Effector memory CD8-positive, alpha-beta T cell (primary cell): ENCODE measurements around the gene PCNX2.
"Not testable (repeated sequence)": the region's sequence is repeated elsewhere in the genome, so short reads cannot be mapped to it uniquely, and the experiment has no call there.

Experiments used
- ATAC-seq: fragments of 150-1000 bp; cut with Tn5 transposase; replicated peaks from 2 replicates; pipeline ENCODE4 v1.10.0; 2021; ENCODE audit warnings: mild to moderate bottlenecking, moderate library complexity
- DNase-seq, 3 experiments: peaks; one replicate each; pipeline ENCODE4 v3.0.0; 2021
- H3K27ac Mint-ChIP-seq, 2 donors: one replicate each; pipeline ENCODE4 v1.8.0; 2022; ENCODE audit warnings: mild to moderate bottlenecking in 2 of 2, mixed read lengths in 2 of 2, moderate library complexity in 2 of 2
- H3K27me3 Mint-ChIP-seq, 2 donors: one replicate each; pipeline ENCODE4 v1.8.0; 2022; ENCODE audit warnings: mixed read lengths in 2 of 2
- H3K36me3 Mint-ChIP-seq: one replicate; pipeline ENCODE4 v1.8.0; 2022; ENCODE audit warnings: mild to moderate bottlenecking, moderate library complexity, mixed read lengths; ENCODE audit not compliant: insufficient read depth
- H3K4me1 Mint-ChIP-seq, 2 donors: one replicate each; pipeline ENCODE4 v1.8.0; 2022; ENCODE audit warnings: low read depth in 2 of 2, mixed read lengths in 2 of 2
- H3K4me3 Mint-ChIP-seq, 2 donors: one replicate each; pipeline ENCODE4 v1.8.0; 2022; ENCODE audit warnings: mild to moderate bottlenecking in 2 of 2, mixed read lengths in 2 of 2, moderate library complexity in 2 of 2
- H3K9me3 Mint-ChIP-seq, 2 donors: one replicate each; pipeline ENCODE4 v1.8.0; 2022; ENCODE audit warnings: mixed read lengths in 2 of 2

Gene PCNX2

DNA sequence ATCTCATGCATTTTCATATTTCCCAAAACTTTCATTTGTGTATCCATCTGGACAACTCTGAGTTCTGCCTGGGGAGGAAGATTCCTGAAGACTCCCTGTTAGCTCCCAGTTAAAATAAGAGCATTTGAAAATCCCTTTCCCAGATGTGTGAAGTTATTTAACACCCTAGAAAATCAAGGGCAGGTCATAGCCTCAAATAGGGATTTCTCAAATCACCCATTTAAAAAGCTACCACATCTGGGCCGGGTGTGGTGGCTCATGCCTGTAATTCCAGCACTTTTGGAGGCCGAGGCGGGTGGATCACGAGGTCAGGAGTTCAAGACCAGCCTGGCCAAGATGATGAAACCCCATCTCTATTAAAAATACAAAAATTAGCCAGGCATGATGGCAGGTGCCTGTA is 214.7 kb downstream of the PCNX2 start:
- not testable (repeated sequence) for H3K27me3 Mint-ChIP-seq, H3K4me1 Mint-ChIP-seq, H3K4me3 Mint-ChIP-seq, H3K27ac Mint-ChIP-seq, H3K9me3 Mint-ChIP-seq, H3K36me3 Mint-ChIP-seq, ATAC-seq, DNase-seq

DNA sequence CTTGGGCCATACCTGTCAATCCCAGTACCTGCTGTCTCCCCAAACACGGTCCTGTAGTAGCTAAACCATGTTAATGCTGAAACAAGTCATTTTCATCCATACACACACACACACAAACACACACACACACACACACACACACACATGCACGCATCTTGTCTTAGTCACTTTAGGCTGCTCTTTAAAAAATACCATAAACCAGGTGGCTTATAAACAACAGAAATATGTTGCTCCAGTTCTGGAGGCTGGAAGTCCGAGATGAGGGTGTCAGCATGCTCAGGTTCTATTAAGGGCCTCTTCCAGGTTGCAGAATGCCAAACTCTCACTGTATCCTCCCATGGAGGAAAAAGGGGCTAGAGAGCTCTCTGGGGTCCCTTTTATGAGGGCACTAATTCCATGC is 215.2 kb downstream of the PCNX2 start:
- H3K9me3 Mint-ChIP-seq, result no peaks in the 10 kb centered on the region
- no peak overlapping the region for H3K27ac Mint-ChIP-seq
- peaks cover 4% of the 10 kb centered on the region for H3K36me3 Mint-ChIP-seq
- DNase-seq (no peak), ATAC-seq (no peak)
- no peak overlapping the region for H3K4me3 Mint-ChIP-seq
- H3K27me3 Mint-ChIP-seq, result no peaks in the 10 kb centered on the region
- no peaks in the 10 kb centered on the region for H3K4me1 Mint-ChIP-seq

DNA sequence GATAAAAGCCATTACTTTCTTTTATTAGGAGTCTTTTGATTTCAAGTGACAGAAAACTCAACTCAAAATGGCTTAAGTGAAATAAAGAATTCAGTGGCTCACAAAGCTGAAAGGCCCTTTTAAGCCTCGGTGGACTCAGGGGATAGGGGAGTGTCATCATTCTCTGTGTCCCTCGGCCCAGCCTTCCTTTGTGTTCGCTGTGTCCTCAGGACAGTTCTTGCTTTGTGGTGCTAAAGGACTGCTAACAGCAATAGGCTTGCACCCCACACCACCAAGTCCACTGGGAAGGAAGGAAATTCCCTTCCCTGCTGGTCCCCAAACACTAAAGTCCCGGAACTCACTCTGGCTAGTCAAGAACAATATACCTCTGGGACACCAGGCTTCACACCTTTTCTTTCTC is 216.0 kb downstream of the PCNX2 start:
- H3K27ac Mint-ChIP-seq, result no peak overlapping the region
- ATAC-seq (no peak), DNase-seq (no peak)
- H3K9me3 Mint-ChIP-seq, result no peaks in the 10 kb centered on the region
- H3K4me1 Mint-ChIP-seq, result no peaks in the 10 kb centered on the region
- H3K27me3 Mint-ChIP-seq, result no peaks in the 10 kb centered on the region
- H3K4me3 Mint-ChIP-seq, result no peak overlapping the region
- peaks cover 4% of the 10 kb centered on the region for H3K36me3 Mint-ChIP-seq

DNA sequence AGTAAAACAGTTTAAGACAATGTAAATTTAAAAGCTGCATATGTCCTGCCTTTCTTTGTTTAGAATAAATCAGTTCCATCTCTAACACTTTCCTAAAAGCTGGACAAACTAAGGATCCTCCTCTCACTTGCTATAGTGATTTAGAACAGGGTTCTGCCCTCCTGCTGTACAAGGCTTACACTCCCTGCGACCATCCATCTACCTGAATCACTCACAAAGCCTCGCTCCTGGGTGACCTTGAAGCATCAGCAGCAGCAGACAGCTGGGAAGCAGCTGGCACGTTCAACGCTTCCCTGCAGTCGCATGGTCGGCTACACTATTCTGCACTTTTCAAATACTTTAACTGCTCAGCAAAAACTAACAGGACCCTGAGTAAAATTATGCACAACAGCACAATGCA is 217.1 kb downstream of the PCNX2 start:
- ATAC-seq, result no peak
- H3K27me3 Mint-ChIP-seq, result no peaks in the 10 kb centered on the region
- DNase-seq, result no peak
- no peaks in the 10 kb centered on the region for H3K9me3 Mint-ChIP-seq
- H3K36me3 Mint-ChIP-seq, result peaks cover 4% of the 10 kb centered on the region
- no peaks in the 10 kb centered on the region for H3K4me1 Mint-ChIP-seq
- H3K27ac Mint-ChIP-seq, result no peak overlapping the region
- H3K4me3 Mint-ChIP-seq, result no peak overlapping the region

DNA sequence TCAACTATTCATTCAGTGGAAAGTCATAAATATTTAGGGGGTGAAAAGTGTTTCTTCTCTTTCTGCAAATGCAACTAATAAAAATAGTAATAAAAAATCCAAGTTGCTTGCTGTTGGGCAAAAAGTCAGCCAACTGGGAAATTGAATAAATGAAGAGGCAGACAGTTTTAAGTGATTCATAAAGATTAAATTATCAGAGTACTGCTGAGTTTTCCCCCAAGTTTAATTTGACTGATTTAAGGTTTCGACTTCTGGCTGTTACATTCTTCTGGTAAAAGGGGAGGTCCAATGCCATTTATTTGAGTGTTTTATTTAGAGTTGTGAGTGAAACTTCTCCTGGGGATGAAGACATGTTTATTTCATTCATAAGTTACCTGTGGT is 219.6 kb downstream of the PCNX2 start:
- Mint-ChIP-seq H3K27me3 (no peaks in the 10 kb centered on the region), H3K4me3 (no peak overlapping the region), H3K27ac (no peak overlapping the region), H3K4me1 (no peaks in the 10 kb centered on the region), H3K9me3 (no peaks in the 10 kb centered on the region), H3K36me3 (peaks cover 4% of the 10 kb centered on the region)
- ATAC-seq (no peak), DNase-seq (no peak)

DNA sequence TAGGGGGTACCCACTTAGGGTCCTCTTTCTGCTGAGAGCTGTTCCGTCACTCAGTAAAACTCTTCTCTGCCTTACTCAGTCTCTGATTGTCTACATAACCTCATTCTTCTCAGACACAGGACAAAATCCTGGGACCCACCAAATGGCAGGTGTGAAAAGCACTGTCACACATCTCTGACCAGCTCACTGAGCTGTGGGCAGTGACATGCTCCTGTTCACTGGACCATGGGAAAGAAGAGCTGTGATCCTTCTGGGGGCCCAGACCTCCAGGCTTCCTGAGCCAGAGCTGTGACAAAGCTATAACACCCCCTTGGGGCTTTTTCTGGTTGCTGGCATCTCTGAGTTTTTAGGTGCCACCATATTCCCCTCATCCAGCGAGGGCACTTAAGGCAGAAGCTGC is 229.4 kb downstream of the PCNX2 start:
- ATAC-seq, result no peak
- Mint-ChIP-seq H3K27me3 (no peaks in the 10 kb centered on the region), H3K4me1 (peaks cover 0 to 4% of the 10 kb centered on the region in 2 donors), H3K36me3 (peaks cover 5% of the 10 kb centered on the region), H3K9me3 (no peaks in the 10 kb centered on the region), H3K4me3 (no peak overlapping the region), H3K27ac (no peak overlapping the region)
- no peak for DNase-seq

DNA sequence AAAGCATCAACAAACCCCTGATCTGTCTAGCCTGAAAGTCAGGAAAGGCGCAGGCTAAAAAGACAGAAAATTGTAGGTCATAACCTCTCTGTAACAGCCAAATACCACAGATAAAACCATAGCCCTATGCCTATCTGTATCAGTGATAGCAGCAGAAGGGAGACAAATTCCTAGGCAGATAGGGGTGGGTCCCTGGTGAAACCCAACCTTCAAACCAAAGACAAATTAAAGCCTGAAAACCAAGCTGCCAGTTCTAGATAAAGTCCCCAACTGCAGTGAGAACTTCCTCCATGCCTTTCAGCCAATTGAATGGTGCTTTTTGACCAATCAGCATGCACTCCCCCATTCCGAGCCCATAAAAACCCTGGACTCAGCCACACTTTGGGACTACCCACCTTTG is 229.8 kb downstream of the PCNX2 start:
- DNase-seq (no peak), ATAC-seq (no peak)
- Mint-ChIP-seq H3K27ac (no peak overlapping the region), H3K4me1 (peaks cover 0 to 4% of the 10 kb centered on the region in 2 donors), H3K9me3 (no peaks in the 10 kb centered on the region), H3K4me3 (no peak overlapping the region), H3K27me3 (no peaks in the 10 kb centered on the region), H3K36me3 (peaks cover 5% of the 10 kb centered on the region)

DNA sequence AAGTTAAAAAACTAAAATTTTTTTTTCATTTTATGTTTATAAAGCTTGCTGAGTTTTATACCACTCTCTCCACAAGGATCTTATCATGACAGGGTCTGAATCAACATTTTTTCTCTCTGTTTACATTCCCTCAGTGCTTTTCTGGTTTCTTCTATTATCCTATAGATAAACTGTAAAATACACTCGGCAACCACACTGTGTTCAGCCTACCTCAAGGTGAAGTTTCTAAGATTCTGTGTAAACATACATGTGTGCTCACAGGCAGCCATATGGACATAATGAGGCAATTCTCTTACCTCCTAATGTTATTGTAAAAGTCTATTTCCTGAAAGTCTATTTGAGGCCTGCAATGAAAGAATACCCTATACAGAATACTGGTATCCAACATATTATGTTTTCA is 230.5 kb downstream of the PCNX2 start:
- peaks cover 5% of the 10 kb centered on the region for H3K36me3 Mint-ChIP-seq
- DNase-seq (no peak), ATAC-seq (no peak)
- no peaks in the 10 kb centered on the region for H3K9me3 Mint-ChIP-seq
- no peak overlapping the region for H3K4me3 Mint-ChIP-seq
- no peaks in the 10 kb centered on the region for H3K27me3 Mint-ChIP-seq
- H3K4me1 Mint-ChIP-seq, result peaks cover 0 to 4% of the 10 kb centered on the region in 2 donors
- H3K27ac Mint-ChIP-seq, result no peak overlapping the region

DNA sequence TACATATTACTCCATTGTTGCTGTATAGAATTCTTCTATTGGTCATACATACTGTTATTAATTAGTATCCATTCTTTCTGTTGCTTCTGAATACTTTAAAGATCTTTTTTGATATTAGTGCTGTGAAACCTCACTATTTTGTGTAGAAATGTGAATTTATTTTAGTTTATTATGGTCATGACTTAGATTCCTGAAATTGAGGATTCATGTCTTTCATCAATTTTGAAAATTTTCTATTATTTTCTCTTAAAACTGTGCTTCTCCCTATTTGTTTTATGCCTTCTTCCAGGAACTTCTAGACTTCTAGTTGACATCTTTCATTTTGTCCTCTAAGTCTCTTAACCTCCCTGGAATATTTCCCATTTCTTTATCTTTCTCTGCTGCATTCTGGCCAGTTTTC is 232.1 kb downstream of the PCNX2 start:
- Mint-ChIP-seq H3K27ac (no peak overlapping the region), H3K4me1 (peaks cover 0 to 4% of the 10 kb centered on the region in 2 donors), H3K27me3 (no peaks in the 10 kb centered on the region), H3K9me3 (no peaks in the 10 kb centered on the region), H3K4me3 (no peak overlapping the region), H3K36me3 (peaks cover 5% of the 10 kb centered on the region)
- no peak for DNase-seq
- ATAC-seq, result no peak

DNA sequence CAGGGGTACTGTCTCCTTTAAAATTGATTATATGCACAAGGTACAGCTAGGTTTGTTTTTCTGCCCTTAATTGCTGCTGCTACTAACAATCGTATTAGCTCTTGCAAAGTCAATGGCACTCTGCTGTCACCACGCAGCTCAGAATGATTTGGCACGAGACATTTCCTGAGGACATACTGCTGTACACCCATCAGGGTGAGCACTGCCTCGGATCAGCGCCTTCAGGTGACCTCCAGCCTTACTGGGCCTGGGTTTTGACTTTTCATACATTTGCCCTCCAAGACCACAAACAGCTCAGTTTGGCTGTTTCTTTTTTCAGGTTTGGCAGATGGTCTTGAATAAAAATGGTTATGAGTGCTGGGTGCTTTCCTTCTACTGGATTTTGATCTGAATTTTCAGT is 234.3 kb downstream of the PCNX2 start:
- DNase-seq (no peak), ATAC-seq (no peak)
- no peak overlapping the region for H3K27ac Mint-ChIP-seq
- no peak overlapping the region for H3K4me3 Mint-ChIP-seq
- no peaks in the 10 kb centered on the region for H3K4me1 Mint-ChIP-seq
- peaks cover 5% of the 10 kb centered on the region for H3K36me3 Mint-ChIP-seq
- H3K9me3 Mint-ChIP-seq, result no peaks in the 10 kb centered on the region
- H3K27me3 Mint-ChIP-seq, result no peaks in the 10 kb centered on the region

DNA sequence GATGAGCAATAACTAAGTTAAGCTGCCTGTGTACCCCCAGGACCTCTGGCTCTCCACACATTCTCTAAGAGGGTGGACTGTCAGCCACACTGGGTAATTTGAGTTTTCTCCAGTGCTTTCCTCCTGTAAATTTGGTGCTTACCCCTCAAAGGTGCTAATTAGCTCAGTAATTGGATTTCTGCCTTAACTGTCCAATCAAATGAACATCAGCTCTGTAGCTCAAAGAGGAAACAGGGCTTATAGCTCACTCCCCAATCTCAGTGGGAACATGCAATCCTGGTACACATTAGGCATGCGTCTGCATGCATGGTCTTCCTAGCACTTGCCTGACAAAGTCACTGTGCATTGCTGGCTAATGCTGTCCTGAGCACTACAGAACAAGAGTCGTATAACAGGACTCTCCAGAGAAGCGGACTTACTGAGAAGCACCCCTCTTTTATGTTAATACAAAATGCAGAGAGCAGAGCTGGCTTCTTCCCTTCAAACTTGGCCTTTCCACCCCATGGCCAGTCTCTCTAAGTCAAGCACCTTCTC is 235.0 kb downstream of the PCNX2 start:
- peaks cover 5% of the 10 kb centered on the region for H3K36me3 Mint-ChIP-seq
- no peak for DNase-seq
- H3K27ac Mint-ChIP-seq, result no peak overlapping the region
- H3K27me3 Mint-ChIP-seq, result no peaks in the 10 kb centered on the region
- no peak for ATAC-seq
- no peaks in the 10 kb centered on the region for H3K4me1 Mint-ChIP-seq
- no peaks in the 10 kb centered on the region for H3K9me3 Mint-ChIP-seq
- H3K4me3 Mint-ChIP-seq, result no peak overlapping the region

DNA sequence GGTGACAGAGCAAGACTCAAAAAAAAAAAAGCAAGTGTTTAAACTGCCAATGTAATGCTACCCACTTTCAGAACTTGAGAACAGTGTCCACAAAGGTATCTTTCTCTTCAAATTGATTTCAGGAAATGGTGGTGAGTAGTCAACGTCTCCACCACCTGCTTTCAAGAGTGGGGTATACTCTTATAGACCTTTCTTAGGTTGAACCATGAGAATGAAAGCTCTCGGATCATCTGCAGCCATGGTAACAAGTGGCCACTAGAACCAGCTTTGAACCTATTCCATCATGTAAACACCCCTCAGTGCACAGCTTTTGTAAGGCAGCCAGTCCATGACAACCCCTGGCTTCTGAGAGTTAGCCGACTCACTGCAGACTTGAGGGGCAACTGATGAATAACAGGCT is 237.7 kb downstream of the PCNX2 start:
- Mint-ChIP-seq H3K4me1 (no peaks in the 10 kb centered on the region), H3K27ac (no peak overlapping the region), H3K4me3 (no peak overlapping the region), H3K27me3 (no peaks in the 10 kb centered on the region), H3K36me3 (peaks cover 2% of the 10 kb centered on the region), H3K9me3 (no peaks in the 10 kb centered on the region)
- DNase-seq, result no peak
- ATAC-seq, result no peak

DNA sequence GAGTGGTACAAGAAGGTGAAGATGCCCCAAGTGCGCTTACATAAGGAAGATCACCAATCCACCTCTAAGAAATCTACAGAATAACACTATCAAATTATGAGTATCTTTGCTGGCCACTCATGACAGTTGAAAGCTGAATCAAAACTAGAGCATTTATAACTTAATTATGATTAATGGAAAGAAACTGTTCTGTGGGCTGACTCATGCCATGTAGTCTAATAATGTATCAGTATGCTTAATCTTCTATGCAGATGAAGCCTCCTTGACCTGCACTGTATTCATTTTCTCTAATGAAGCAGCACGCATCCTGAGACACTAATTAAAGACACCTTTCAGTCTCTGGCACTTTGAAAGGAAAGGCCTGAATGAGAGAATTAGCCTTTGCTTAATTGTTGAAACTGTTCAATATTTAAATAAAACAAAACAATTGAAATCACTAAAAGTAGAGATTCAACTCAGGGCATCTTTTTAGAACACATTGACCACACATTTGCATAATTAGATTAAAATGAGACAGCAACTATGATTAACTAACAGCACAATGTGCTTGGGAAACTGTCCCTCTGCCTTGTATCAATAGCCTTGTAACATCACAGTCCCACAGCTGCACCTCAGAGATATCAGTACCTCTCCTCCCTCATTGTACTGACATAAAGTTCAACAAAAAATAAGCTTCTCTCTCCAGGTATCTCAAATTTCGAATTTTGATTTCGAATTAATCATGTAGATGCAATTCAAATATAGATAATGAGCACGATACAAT is 239.5 kb downstream of the PCNX2 start:
- DNase-seq (no peak), ATAC-seq (no peak)
- no peaks in the 10 kb centered on the region for H3K36me3 Mint-ChIP-seq
- H3K27ac Mint-ChIP-seq, result no peak overlapping the region
- no peaks in the 10 kb centered on the region for H3K27me3 Mint-ChIP-seq
- H3K4me1 Mint-ChIP-seq, result no peaks in the 10 kb centered on the region
- no peaks in the 10 kb centered on the region for H3K9me3 Mint-ChIP-seq
- H3K4me3 Mint-ChIP-seq, result no peak overlapping the region

DNA sequence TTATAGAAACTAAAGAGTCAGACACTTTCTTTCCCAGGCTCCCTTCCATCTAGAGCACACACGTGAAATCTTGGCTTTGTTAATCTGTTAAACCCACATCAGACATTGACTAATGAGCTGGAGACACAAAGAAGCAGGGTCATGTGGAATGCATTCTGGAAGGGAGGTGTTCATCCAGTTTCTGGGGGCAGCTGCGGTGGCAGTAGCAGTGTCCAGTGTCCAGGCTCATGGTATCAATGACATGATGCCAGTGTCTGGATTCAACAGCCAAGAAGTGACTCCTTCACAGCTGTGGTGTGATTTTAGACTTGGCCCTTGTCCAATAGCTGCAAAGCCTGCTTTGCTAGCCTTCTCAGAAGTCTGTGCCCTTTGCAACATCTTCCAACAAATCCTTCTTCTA is 249.9 kb downstream of the PCNX2 start:
- no peak for ATAC-seq
- Mint-ChIP-seq H3K36me3 (peaks cover 2% of the 10 kb centered on the region), H3K4me1 (peaks cover 2 to 18% of the 10 kb centered on the region in 2 donors)

More for the DNA sequence above, 249.9 kb downstream of the PCNX2 start:
- DNase-seq, result no peak
- H3K27ac Mint-ChIP-seq, result no peak overlapping the region
- no peaks in the 10 kb centered on the region for H3K27me3 Mint-ChIP-seq
- no peak overlapping the region for H3K4me3 Mint-ChIP-seq
- H3K9me3 Mint-ChIP-seq, result peaks cover 0 to 6% of the 10 kb centered on the region in 2 donors
